Measurements from ENCODE around the gene DTL.

Gene DTL

GRCh38 chr1:212035835-212036605 is 472 bp downstream of the DTL start:
- DNase-seq = no peak

- DNase-seq = no peak
These were observed 2.4 kb downstream of the DTL start for GRCh38 chr1:212037900-212038299.

- DNase-seq = no peak
These were observed 4.1 kb downstream of the DTL start for GRCh38 chr1:212039622-212040021.

- no peak for DNase-seq
These were observed 5.3 kb downstream of the DTL start for GRCh38 chr1:212040629-212041412.

- DNase-seq = no peak
These were observed 6.9 kb downstream of the DTL start for GRCh38 chr1:212042436-212042835.

- no peak for DNase-seq
These were observed 9.3 kb downstream of the DTL start for GRCh38 chr1:212044851-212045250.

- DNase-seq = no peak
These were observed 10.4 kb downstream of the DTL start for GRCh38 chr1:212045981-212046380.

GRCh38 chr1:212053993-212054392 is 18.4 kb downstream of the DTL start:
- no peak for DNase-seq

- no peak for DNase-seq
These were observed 19.8 kb downstream of the DTL start for GRCh38 chr1:212055333-212055732.

GRCh38 chr1:212060632-212061472 is 25.3 kb downstream of the DTL start:
- no peak for DNase-seq

- DNase-seq = no peak
These were observed 27.4 kb downstream of the DTL start for GRCh38 chr1:212062832-212063438.

- no peak for DNase-seq
These were observed 32.2 kb downstream of the DTL start for GRCh38 chr1:212067787-212068186.

GRCh38 chr1:212070720-212071302 is 35.3 kb downstream of the DTL start:
- no peak for DNase-seq

- no peak for DNase-seq
These were observed 36.5 kb downstream of the DTL start for GRCh38 chr1:212072047-212072446.

- no peak for DNase-seq
These were observed 37.9 kb downstream of the DTL start for GRCh38 chr1:212073490-212073889.

GRCh38 chr1:212074313-212074712 is 38.8 kb downstream of the DTL start:
- DNase-seq = no peak

GRCh38 chr1:212074856-212075255 is 39.3 kb downstream of the DTL start:
- no peak for DNase-seq

- no peak for DNase-seq
These were observed 41.5 kb downstream of the DTL start for GRCh38 chr1:212077028-212077427.

GRCh38 chr1:212078826-212079225 is 43.3 kb downstream of the DTL start:
- no peak for DNase-seq

- DNase-seq = no peak
These were observed 47.3 kb downstream of the DTL start for GRCh38 chr1:212082765-212083406.

GRCh38 chr1:212089560-212090163 is 54.1 kb downstream of the DTL start:
- no peak for DNase-seq
